ENCODE data around the gene FAM168A.
A peak's percentile ranks its signal among the peaks of the same experiment; 100 is the strongest.

FAM168A gene

DNA sequence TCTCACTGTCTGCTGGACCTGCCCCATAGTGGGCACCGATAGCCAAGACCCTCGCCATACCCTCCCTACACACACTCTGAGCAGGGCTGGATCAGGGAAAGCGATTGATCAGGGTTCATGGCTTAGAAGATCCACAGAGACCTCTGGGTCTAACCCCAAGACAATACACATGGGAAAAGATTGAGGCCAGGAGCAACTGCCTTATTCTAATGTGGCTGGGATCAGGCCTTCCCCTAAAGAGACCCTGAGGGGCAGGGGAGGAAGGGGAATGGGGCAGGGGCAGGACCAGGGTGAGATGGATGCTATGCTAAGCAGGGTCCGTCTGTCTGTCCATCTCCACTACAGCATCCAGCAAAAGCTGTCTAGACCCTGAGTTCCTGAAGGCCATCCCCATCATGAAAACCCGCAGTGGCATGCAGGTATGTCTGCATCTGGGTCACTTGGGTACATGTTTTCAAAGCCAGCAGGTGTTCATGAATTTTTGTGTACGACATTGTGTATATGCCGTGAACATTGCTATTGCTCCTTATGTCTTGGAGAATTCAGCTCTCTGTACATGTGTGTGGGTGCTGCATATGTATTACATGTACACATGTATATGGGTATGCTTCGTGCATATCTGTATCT, 237.1 kb downstream of the FAM168A start:
- no peak for DNase-seq

DNA sequence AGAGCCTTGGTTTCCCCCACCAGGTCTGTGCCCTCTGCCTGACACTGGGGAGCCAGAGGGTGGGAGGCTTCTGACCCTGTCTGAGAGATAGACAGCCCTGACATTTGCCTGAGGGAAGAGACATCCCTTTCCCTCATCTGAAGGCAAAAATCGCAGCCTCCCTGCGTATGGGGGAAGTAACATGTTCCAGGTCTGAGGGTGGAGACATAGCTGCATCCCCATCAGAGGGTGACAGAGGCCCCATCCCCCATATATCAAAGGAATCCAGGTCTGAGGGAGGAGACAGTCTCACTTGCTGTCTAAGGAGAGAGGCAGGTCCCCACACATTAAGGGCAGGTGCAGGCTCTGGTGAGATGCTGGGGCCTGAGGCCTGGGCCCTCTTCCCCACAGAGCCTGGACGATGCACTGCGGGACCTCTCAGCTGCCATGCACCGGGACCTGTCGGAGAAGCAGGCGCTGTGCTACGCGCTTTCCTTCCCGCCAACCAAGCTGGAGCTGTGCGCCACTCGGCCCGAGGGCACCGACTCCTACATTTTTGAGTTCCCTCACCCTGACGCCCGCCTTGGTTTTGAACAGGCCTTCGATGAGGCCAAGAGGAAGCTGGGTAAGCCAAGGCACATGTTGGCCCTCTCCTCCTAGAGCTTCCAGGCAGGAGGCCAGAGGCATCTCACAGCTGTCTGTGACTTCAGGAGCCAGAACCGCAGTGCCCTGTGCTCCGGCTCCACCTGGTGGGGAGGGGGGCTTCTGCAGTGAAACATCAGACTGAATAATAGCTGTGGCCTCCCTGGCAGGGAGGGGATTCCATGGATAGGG, 237.8 kb downstream of the FAM168A start:
- peak; percentile 78 for DNase-seq

DNA sequence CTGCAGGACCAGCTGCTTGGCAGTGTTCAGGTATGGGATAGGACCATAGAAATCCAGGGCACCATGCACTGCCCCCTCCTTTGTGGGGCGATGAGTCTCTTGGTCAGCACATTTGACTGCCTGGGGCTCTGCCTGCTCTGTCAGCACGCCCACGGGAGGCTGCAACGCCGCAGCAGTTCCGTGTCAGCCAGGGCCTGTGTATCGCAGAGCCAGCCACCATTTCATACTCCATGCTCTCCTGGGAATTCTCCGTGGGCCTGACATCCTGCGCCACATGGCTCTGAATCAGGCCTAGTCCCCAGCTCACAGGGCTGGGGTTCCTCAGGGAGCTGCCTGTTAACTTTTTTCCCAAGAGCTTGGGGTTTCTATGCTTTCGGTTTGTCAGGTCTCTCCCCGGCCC, 238.6 kb downstream of the FAM168A start:
- DNase-seq = no peak

DNA sequence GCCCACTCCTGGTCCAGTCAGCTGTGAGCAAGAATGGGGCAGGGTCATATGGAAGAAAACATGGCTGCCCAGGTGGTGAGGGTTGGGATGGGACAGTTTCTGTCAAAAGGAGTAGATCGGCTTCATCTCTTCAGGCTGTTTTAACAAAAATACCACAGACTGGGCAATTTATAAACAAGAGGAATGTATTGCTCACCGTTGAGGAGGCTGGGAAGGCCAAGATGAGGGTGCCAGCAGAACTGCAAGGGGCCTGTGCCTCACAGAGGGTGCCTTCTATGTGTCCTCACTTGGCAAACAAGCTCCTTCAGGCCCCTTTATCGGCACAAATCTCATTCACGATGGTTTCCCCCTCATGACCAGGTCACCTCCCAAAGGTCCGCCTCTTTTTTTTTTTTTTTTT, 239.8 kb downstream of the FAM168A start:
- no peak for DNase-seq

DNA sequence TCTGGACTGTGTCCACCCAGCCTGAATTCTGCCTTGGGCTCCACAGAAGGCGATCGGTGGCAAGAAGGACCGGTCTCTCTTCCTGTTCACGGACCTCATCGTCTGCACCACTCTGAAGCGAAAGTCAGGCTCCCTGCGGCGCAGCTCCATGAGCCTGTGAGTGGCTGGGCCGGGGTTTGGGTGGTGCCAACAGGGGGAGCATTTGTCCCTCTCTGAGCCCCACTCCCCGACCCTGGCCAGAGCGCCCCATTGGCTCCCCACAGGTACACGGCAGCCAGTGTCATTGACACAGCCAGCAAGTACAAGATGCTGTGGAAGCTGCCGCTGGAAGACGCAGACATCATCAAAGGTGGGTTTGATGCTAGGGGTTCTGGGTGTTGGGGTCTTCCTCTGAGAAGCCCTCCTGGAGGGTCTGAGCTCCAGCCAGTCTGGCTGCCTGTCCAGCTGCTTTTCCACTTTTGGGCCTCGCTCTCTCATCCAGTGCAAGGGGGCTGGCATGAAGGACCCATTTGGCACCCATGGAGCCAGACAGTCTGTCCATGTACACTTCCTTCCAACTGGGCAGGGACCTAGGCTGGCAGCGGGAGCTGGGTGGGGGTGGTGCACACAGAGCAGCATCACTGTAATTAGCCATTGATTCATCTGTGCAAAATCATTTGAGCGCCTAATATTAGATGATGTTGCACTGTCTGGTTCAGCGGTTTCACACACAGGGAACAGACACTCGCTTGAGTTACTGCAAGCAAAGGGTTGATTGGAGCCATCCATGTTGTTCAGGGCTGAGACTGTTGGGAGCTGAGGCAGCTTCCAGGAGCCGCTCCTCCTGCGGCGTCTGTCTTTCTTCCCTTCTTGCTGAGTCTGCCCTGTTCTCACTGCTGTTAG, 240.7 kb downstream of the FAM168A start:
- DNase-seq = no peak

DNA sequence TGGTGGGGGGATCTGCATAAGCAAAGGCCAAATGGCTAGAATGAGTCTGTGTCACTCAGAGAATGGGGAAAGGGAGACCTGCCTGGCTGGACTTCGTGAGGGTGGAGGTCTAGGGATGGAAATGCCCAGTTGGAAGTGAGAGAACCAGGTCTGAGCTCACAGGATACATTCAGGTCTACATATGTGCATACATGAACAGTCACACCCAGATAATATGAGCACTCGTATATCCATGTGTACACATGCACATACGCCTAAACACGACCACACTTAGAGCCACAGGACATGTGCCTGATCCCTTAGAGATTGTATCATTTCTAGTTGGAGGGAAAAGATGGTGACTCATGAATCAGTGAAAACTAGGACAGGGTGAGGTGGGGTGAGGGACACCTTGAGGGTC, 242.8 kb downstream of the FAM168A start:
- no peak for DNase-seq

DNA sequence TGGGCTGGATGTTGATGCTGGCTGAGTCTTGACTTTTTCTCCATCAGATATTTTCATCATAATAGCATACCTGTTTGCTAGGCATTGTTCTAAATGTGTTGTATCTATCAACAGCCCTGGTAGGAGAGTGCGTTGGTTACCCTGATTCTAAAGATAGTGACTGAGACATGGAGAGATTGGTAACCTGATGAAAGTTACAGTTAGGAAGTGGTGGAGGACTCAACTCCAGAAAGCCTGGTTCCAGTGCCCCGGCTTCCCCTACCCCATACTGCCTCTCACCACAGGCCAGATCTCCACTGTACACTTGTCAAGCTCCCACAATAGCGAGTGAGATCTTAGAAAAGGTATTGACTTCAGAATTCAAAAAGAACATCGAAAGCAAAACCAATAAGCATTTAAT, 244.5 kb downstream of the FAM168A start:
- DNase-seq = no peak

DNA sequence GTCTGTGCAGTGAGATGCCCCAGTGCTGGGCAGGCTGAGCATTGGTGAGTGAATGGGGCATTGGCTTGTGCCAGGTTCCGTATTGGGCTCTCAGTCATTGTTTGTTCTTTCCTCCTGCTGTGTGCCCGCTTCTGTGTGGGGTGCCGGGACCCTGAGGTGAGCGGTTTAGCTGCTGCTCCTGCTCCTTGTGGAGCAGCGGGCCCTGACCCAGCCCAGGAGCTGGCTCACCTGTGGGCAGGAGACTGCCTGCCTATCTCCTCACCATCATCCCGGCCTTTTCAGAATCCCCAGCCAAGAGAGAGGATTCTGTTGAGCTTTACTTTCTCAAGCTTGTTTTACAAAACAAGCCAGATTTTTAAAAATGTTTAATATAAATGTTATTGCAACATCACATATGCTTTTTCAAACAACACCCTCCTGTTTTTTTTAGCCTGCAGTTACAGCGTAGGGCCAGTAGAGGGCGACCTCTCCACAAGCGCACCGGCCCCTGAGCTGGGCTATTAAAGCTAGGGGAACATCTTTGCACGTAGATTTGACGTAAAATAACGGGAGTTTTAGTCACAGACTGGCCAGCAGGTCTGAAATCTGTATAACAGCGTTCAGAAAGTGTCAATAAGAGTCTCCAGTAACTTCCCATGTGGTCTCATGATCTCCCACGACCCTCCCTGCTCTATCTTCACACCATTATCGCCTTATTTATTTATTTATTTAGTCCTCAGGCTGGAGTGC, 246.8 kb downstream of the FAM168A start:
- peak; percentile 93 for DNase-seq

Data from DMS53 (cell line).